HK-2 (cell line): ENCODE measurements around the gene TOP1.

Experiments
- DNase-seq: peaks from one replicate; pipeline ENCODE4 v3.0.0-alpha.2; 2018; ENCODE audit not compliant: unreplicated experiment

TOP1 gene

DNA sequence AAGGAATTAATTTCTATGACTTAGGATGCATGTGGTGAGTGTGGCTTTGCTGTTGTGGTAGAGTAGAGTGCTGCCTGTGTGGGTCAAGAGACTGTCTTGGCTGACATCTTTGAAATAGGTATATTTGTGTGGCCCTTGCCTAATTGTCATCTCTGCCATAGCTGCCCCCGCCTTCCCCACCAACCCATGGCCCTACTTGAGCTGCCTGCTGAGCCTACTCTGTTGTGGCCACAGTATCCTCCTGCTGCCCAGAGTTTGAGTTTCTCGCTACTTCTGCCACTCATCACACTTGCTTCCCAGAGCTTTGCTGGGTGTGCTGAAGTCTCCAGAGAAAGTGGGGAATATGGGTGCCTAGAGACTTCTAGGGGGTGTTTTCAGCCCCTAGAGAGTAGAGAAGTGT is 116.7 kb downstream of the TOP1 start:
- no peak for DNase-seq

DNA sequence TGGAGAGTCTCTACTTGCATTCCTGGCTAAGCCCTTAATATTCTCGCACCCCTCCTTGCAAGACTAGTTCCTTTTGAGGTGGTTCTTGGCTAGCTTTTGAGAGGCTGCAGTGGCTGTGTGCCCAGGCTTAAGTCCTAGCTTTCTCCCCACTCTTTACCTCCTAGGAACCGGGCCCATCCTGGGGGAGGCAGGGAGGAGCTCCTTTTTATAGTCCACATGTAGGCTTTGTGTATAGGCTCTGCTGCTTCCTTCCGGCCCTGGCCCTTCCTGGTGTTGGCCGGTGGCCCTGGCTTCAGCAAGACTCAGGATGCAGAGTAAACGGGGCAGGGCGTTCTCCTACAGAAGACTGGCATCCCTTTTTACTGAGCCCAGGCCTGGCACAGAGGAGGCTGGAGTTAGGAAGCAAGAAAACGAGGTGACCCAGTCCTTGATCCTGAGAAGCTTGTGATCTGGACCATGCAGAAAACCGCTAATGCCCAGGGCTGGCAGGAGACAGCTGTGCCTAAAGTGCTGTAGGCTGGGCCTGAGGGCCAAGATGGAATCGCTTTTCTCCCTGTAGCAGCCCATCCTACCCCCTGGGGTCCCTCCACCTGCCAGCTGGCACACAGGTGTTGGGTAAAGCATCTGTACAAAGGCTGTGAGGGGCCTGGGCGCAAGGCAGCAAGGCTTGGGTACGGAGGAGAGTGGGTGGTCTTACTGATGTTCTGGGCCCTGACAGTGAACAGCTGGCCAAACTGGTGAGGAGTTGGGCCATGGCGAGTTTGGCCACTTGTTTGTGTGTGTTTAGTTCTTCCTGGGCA is 117.4 kb downstream of the TOP1 start:
- no peak for DNase-seq

DNA sequence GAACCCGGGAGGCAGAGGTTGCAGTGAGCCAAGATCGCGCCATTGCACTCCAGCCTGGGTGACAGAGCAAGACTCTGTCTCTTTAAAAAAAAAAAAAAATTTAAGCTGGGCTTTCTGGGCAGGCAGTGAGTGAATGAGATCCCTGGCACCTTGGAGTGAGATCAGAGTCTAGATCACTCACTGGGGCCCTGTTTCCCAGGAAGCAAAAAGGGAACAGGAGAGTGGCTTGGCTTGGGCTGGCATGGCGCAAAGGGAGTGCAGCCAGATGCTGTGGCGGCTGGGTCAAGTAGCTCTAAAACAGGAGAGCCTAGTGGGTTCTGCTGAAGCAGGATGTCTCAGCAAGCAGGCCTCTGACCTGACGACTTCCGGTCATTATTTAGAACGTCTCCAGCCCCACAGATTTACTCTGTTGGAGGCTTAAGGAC is 119.2 kb downstream of the TOP1 start:
- DNase-seq, result no peak

DNA sequence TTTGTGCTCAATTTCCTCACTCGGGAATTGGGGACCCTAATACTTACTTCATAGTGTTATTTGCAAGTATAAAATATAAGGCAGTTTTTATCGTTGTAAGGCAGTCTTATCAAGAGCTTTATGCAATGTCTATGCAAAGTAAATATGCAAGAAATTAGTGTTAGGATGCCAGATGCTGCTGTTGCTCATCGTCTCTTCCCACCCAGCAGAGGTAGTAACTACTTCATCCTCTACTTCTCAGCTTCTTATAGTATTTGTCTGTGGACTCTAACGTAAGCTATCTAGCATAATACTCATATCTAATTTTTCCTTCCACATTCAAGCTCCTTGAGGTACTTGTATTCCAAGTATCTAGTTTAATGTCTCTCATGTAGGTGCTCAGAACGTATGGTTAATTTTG is 120.3 kb downstream of the TOP1 start:
- DNase-seq, result no peak

DNA sequence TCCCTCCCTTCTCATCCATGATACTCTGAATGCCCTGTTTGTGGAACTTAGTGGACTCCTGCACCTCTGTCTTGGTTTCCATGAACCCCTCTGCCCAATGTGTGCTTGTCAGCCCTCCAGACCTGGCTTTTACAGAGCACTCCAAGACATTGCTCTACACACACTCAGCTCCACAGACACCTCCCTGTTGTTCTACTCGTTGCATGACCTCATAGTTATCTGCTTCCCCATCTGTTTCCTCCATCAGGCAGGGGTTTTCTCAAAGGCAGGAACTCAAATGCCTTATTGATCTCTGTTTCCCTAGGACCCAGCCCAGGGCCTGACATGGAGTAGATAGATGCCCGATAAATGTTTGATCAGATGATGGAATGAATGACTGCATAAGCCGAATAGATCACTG is 122.0 kb downstream of the TOP1 start:
- DNase-seq, result no peak

DNA sequence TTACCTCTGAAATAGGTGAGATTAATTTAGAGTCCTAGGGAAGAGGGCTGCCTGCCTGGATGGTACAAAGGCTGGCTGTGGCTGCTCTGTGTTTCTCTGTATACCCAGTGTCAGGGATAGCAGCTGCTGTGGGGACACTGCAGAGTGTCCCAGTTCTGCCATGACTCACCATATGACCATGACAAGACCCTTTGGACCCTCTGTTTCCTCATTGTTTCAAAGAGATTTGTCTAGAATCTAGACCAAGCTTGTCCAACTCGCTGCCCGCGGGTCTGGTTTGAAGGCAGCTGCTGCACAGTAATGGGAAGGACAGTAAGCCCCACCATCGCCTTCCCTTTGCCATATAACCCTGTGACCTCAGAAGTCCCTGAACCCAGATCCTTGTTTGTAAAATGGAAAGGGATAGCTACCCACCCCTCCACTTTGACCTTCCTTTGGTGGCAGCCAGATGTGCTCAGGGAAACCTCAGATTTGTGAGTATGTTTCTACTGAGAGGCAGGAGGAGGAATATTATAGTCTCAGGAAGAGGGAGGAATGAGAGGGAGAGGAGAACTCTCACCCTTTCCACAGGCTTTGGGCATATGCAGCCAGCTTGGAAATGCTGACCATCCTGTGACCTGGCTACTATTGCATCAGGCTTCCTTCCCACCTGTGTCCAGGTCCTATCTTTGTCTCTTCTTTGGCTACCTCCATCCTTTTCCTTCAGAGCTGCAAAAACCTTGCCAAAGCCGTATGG is 122.7 kb downstream of the TOP1 start:
- no peak for DNase-seq

DNA sequence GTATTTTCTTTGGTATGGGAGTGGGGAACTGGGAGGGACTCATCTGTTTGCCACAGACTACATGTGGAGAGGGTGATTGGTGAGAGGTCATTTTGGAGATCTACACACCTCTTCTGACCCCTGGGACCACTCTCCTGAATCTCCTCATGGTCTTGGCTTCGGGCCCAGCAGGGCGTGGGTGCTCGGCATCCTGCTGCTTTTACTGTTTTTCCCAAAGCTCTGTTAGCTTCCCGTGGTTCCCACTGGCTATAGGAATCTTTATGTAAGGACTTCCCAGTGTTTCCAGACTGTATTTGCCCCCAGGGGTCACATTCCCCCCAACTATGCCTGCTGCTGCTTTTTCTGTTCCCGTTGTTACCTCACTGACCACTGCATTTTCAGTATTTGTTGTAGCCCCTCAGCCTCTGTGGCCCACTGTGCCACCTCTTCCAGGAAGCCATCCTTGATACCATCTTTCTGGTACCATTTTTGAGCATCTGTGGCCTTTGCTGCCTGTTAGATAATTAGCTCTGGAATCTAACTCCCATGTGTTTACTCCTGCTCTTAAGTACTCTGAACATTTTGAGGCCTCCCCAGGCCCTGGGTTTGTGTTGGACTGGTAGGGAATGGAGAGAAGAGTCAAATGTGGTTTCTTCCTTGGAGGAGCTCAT is 123.6 kb downstream of the TOP1 start:
- DNase-seq, result no peak

DNA sequence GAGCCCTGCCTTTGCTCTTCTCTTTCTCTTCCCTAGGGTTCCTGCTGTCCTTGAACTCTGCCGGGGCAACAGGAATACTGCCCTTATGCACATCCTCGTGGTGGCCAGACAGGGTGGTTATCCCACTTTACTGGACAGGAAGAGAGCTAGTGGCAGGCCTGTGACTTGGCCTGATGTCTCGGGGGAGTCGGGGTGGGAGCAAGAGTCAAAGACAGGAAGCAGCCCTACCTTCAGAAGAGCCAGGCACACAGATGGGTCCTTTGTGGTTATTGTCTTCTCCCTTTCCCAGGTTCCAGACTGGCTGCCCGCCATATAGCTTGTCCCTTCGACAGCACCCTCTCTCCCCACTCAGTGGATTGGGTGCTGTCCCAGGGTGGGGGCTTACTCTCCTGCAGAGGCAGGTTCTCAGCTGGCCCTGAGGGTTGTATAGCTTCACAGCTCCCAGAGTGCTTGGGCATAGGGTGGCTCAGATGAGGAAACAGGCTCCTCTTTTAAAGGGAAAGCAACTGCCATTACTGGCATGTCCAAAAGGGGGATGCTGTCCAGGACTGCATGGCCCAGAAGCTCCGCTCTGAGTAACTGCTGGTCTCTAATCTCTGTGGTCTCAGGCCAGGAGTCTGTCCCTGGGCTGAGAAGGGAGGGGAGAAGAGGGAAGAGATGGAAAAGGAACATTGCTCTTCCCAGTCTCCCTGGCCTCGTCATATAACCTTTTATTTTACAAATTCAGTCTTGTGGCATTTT is 126.0 kb downstream of the TOP1 start:
- no peak for DNase-seq

DNA sequence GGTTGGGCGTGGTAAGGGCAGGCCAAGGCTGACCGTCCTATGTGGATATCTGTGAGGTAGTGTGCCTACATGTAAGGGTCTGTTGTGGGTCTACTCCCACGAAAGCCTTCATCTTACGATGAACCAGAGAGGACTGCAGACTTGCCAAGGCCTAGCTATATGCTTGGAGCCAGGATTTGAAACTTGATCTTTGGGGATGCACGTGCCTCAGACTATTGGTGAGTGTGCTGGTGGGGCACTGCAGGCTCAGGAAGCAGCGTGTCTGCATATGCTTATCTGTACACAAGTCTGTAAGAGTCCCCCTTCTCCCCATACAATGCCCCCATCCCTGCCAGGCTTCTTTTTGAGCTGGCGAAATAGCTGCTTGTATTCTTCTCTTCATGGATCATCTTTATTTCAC is 126.6 kb downstream of the TOP1 start:
- no peak for DNase-seq

DNA sequence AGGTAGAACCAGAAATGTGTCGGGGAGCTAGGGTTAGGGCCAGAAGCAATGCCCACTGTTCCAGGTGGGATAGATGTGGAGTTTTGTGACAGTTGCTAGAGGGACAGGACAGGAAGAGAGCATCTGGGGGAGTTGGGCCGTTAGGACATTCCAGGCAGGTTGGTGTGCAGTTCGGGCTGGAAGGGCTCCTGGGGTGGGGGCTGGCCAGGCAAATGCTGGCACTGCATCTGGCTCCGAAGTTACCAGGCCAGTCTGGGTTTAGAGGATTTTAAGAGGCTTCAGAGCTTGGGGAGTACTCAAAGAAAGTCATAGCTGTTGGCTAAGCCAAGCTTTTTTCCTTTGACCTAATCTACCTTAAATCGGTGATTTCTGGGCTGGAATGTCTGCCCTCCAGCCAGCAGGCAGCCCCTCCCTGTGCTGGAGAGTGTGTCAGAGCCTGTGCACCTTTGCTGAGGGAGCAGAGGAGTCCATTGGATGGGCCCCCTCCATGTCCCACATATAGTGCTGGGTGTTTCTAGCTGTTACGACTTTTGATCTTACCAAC is 129.5 kb downstream of the TOP1 start:
- DNase-seq, result no peak

DNA sequence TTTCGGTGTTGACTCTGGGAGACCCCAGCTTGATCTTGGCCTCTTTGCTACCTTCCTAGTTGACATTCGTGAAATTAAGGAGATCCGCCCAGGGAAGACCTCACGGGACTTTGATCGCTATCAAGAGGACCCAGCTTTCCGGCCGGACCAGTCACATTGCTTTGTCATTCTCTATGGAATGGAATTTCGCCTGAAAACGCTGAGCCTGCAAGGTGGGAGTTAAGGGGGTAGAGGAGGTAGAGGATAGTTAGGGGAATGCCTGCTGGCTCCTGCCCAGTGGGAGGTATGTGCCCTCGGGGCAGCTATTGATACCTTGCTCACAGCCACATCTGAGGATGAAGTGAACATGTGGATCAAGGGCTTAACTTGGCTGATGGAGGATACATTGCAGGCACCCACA is 130.9 kb downstream of the TOP1 start:
- DNase-seq, result no peak

DNA sequence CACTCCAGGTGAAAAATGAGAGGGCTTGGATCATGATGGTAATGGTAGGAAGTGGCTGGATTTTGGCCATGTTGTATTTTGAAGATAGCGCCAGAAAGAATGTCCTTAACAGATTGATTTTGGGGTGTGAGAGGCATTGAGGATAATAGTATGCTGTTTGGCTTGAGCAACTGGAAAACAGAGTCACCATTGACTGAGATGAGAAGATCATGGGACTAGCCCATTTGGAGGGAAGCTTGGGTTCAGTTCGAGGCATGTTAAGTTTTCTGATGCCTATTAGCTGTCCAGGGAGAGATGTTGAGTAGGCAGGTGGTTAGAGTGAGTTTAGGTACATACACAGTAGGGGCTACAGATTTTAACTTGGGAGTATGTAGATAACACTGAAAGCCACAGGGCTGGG is 132.1 kb downstream of the TOP1 start:
- DNase-seq, result no peak

DNA sequence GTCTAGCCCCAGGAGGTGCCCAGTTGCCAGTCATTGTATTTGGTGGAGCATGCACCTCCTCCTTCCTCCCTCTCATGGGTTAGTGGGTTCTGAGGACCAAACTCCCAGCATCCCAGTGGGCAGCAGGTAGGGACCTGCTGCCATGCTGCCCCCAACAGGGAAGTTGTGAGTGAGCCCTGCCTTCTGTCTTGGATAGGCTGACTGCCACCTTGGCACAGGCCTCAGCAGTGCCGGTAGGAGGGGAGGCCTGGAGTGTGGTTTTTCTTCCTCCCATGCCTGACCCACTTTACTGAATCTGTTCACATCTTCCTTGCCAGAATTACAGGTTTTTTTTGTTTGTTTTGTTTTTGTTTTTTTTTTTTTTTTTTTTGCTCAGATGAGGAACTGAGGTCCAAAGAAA is 133.3 kb downstream of the TOP1 start:
- no peak for DNase-seq

DNA sequence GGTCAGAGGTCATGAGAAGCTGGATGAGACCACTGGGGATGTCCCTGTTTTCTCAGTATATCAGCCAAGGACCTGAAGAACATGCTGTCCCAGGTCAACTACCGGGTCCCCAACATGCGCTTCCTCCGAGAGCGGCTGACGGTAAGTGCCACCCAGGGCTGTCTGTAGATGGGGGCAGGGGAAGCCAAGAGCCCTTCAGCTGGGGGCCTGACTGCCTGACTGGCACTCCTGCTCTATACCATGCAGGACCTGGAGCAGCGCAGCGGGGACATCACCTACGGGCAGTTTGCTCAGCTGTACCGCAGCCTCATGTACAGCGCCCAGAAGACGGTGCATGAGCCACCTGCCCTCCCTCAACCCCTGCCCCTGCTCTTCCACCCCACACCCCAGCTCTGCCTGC is 133.8 kb downstream of the TOP1 start:
- DNase-seq, result no peak

DNA sequence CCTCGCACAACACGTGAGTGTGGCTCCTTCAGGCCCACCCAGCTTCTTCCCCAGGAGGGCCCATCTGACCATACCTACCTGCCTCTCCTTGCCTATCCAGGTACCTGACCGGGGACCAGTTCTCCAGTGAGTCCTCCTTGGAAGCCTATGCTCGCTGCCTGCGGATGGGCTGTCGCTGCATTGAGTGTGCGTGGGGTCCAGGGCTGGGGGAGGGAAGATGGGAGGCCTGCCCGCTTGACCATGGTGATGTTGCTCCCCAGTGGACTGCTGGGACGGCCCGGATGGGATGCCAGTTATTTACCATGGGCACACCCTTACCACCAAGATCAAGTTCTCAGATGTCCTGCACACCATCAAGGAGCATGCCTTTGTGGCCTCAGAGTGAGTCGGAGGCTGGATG is 135.2 kb downstream of the TOP1 start:
- no peak for DNase-seq

DNA sequence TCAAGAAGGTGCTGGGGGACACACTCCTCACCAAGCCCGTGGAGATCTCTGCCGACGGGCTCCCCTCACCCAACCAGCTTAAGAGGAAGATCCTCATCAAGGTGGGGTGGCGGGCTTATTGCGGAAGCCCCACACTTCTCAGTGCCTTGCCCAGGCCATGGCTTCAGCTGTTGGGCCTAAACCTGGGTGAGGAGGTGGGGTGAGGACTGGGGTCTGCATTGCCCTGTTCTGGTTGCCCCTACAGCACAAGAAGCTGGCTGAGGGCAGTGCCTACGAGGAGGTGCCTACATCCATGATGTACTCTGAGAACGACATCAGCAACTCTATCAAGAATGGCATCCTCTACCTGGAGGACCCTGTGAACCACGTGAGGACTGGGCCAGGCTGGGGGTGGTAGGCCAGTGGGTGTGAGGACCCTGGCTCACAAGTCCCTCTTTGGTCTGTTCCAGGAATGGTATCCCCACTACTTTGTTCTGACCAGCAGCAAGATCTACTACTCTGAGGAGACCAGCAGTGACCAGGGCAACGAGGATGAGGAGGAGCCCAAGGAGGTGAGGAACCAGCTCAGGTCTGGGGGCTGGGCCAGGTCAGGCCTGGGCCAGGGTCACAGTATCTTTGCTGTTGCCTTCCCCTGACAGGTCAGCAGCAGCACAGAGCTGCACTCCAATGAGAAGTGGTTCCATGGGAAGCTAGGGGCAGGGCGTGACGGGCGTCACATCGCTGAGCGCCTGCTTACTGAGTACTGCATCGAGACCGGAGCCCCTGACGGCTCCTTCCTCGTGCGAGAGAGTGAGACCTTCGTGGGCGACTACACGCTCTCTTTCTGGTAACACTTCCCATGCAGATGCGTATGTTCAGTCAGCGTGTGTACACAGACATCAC is 136.6 kb downstream of the TOP1 start:
- no peak for DNase-seq

DNA sequence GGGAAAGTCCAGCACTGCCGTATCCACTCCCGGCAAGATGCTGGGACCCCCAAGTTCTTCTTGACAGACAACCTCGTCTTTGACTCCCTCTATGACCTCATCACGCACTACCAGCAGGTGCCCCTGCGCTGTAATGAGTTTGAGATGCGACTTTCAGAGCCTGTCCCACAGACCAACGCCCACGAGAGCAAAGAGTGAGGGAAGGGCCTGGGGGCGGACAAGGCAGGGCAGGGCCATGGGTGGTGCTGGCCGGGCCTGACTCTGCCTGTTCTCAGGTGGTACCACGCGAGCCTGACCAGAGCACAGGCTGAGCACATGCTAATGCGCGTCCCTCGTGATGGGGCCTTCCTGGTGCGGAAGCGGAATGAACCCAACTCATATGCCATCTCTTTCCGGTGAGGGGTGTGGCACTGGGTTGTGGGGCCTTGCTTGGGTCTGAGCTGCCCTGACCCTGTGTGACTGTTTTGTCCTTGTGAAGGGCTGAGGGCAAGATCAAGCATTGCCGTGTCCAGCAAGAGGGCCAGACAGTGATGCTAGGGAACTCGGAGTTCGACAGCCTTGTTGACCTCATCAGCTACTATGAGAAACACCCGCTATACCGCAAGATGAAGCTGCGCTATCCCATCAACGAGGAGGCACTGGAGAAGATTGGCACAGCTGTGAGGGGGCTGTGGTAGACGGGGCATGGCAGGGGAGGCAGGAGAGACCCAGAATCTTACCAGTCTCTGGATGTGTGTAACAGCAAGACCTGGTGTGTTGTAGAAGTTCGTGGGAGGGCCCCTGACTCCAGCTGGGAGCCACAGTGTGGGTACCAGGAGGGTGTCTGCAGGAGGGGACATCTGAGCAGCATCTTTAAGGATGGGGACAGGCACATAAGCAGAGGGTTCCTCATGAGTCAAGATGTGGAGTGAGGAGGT is 137.8 kb downstream of the TOP1 start:
- no peak for DNase-seq

DNA sequence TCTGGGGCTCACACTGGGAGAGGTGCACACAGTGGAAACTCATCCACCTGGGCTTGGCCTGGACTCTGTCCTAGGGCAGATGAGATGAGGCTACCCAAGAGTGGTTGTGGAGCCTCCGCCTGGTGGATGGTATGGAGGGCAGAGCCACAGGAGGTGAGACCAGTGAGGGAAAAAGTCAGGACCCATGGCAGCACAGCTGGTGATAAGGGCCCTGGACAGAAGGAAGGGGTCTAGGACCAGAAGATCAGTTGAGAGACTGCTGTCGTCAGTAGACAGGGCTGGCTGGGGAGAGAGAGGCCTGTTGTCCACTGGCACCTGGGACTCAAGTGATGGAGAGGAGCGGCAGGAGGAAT is 138.5 kb downstream of the TOP1 start:
- DNase-seq, result no peak

DNA sequence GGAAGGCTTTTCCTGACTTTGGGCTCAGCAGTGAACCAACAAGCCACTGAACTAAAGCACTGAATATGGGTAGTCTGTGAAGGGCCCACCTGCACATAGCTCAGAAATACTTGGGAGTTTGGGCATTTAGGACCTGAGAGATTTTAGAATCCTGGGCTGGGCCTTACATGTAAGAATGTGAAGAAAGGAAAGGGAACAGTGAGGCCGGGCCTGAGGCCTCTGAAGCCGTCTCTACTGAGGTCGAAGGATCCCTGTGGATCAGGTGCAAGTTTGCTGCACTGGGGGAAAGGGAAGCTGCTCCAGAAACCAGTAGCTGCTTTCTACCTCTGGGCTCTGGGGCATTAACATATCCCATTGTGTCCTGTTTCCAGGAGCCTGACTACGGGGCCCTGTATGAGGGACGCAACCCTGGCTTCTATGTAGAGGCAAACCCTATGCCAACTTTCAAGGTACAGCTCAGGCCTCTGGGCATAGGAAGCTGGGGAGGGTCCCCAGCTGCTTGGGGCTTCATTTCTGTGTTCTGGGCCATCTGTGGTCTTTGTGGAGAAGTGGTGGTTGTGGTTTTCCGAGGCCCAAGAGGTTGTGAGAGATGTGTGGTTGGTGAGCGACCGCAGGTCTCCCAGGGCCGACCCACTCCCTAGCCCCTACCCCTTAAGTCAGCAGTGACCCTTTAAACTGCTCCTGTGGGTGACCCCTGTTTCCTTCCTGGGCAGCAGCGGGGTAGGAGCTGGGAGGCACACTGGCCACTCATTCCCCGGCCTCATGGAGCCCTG is 139.0 kb downstream of the TOP1 start:
- DNase-seq, result no peak
